DMS 273 (cell line): ENCODE results near the gene CBLB.

ENCODE experiments used
- DNase-seq: peaks from one replicate; lab custom pipeline; 2025; ENCODE audit not compliant: unreplicated experiment; lab: John Stamatoyannopoulos, UW

The CBLB gene

GRCh38 chr3:105649480-105649879 is 219.3 kb downstream of the CBLB start:
- DNase-seq, result no peak

GRCh38 chr3:105647047-105647446 is 221.8 kb downstream of the CBLB start:
- no peak for DNase-seq

DNA sequence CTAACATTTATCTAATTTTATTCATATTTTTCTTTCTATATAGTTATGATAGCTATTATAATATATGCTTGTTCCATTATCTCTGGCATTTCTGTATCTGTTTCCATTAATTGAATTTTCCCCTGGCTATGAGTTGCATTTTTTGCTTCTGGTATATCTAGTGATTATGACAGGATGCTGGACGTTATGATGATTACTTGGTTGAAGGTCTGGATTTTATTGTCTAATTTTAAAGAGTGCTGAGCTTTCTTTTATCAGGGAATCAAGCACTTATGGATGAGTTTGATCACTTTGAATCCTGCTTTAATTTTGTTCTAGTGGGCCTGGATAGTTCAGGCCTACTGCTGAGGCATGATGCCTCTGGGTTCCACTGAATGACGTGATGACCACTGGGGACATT is 229.7 kb downstream of the CBLB start:
- DNase-seq, result no peak

DNA sequence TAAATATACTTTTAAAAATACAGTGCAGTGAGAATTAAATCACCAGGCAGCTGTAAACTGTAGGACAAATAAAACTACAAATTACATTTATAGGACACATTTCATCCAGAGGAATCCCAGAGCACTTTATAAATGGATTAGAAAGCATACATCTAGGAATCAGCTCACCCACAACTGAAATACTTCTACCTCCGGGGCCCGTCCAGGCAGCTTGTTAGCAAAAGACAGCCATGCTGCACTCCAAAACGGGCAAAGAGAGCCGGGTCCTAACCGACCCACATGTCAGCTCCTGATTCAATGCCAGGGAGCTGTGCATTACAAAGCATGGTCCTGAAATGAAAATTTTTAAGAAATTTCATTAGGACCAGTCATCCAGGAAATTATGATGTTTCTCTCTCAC is 234.1 kb downstream of the CBLB start:
- DNase-seq, result no peak

GRCh38 chr3:105629718-105630117 is 239.1 kb downstream of the CBLB start:
- DNase-seq, result no peak

GRCh38 chr3:105626739-105627138 is 242.1 kb downstream of the CBLB start:
- no peak for DNase-seq

- DNase-seq, result no peak
Observed at GRCh38 chr3:105622169-105622568, 246.6 kb downstream of the CBLB start.

- no peak for DNase-seq
Observed at GRCh38 chr3:105620236-105620635, 248.6 kb downstream of the CBLB start.

DNA sequence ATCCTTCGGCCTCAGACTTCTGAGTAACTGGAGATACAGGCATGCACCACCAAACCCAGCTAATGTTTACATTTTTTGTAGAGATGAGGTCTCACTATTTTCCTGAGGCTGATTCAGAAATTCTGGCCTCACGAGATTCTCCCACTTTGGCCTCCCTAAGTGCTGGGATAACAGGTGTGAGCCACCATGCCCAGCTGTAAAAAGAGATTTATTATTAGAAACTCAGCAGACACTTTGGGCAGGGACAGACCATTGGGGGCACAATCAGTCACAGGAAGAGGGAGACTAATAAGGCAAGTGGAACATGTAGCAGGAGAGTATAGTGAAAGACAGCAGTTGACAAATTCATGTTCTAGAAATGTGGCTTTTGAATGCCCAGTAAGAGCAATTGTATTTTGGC is 249.2 kb downstream of the CBLB start:
- no peak for DNase-seq

DNA sequence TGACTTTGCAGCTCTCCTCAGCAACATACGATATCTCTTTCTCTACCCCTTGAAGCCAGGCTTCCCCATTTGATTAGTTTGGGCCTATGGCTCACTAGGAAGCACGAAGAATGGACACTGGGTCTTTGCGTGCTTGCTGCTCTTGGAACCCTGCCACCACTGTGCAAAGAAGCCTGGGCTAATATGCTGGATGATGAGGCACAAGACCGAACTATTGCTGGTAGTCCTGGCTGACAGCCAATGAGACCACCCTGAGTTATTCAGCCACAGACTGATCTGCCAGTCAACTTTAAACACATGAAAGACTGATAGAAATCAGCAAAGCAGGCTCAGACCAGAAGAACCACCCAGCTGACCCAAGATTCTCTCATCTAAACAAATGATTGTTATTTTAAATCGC is 250.3 kb downstream of the CBLB start:
- DNase-seq, result no peak

DNA sequence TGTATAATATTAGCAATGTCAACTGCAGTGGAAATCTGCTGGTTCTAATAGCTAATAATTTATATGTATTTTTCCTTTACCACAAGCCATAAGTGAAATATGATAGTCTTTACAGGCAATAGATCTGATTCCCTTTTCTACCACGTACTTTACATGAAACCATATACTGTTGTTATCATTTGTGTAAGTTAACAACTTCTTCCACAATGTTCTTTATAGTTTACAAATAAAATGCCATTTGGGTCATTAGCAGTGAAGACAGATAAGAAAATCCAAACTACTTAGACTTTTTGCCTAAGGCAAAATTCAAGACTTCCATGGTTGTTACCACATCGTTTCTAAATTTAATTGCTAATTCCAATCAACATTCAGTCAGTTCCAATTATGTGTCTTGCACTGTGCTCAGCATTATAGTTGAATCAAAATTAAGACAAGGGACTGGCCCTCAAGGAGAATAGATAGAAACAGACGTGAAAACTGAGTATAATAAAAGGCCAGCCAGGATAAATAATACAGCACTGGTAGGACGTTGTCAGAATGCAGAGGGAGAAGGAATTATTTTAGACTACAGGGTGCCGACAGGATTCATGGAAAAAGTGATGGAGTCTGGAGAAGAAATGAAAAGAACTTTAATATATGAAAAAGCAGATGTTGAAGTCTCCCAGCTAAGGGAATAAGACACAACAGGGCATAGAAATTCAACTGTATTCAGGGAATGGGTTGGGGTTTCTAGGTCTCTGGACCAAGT is 252.3 kb downstream of the CBLB start:
- no peak for DNase-seq

DNA sequence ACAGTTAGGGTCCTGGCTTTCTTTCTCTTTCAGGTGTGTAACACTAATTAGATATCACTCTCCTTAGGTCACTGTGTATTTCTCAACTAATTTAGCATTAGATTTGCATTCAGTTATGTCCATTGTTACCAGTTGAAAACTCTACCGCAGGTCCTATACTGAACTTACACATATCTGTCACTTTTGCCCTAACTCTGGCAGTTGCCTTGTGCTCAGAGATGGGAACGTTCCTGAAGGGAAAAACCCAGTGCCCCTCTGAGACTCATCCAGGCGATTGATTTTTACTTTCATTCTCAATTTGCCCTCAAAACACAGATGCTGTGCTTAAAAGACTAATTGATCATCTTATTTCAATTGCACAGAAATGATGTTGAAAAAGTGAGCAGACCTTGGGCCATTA is 253.0 kb downstream of the CBLB start:
- no peak for DNase-seq

- DNase-seq, result no peak
Observed at GRCh38 chr3:105614288-105615030, 254.4 kb downstream of the CBLB start.

DNA sequence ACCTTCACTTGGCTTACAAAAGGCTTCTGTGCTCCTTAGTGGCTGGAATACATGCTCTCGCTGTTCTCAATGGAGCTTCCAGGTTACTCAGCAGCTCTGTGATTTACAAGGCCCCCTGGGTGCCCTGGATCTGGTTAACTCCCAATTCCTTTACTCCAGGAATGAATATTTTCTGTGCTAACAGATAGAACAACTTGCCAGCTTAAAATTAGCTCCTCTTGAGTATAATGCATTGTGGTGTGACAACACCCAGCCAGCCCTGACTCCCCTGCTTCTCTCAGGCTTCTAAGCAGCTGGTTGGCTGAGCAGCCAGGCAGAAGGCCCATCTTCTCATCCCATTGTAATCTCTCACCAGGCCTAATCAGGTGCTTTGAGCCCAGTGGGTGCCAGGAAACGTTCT is 255.7 kb downstream of the CBLB start:
- DNase-seq, result no peak

- DNase-seq, result no peak
Observed at GRCh38 chr3:105611304-105612192, 257.3 kb downstream of the CBLB start.

- DNase-seq, result no peak
Observed at GRCh38 chr3:105610473-105610872, 258.3 kb downstream of the CBLB start.

GRCh38 chr3:105608623-105609022 is 260.2 kb downstream of the CBLB start:
- no peak for DNase-seq

- no peak for DNase-seq
Observed at GRCh38 chr3:105606016-105606415, 262.8 kb downstream of the CBLB start.
